Ishikawa (cell line): ENCODE data around the gene GRHL3.

Experiments
- CREB1 ChIP-seq: IDR thresholded peaks from 2 replicates; pipeline ENCODE4 v1.6.1; 2012; ENCODE audit warnings: low read depth
- EP300 ChIP-seq: IDR thresholded peaks from 2 replicates; pipeline ENCODE4 v1.6.1; 2012; ENCODE audit warnings: borderline replicate concordance
- RAD21 ChIP-seq: IDR thresholded peaks from 2 replicates; pipeline ENCODE4 v1.6.1; 2012; ENCODE audit warnings: low read depth

DNA sequence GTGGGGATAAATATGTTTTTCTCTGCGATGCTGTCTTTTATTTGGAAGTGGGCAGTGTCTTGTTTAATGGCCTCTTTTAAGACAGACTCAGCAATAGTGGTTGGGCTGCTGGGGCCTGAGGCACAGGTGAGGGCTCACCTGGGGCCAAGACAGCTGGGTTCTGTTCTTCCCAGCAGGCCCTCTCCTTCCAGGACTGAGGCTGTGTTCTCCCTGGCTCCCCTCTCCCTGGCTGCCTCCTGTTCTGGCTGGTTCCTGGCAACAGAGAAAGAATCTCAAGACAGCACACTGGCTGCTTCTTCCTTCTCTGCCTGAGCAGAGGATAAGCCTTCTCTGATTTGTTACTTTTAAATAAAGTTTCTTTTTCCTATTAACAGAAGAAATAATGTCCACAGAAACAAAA is 7.4 kb upstream of the GRHL3 start:
- no peak for TF ChIP-seq RAD21
- no peak for TF ChIP-seq EP300
- no peak for TF ChIP-seq CREB1
